HFFc6 (cell line): ENCODE measurements around the gene PLA2G6. TPM values are rescaled to one million over a fixed set of nuclear protein-coding genes. Genes with fewer than 3 reads are reported as not detected.
A peak's percentile ranks its signal among the peaks of the same experiment; 100 is the strongest.

Experiments used
- DNase-seq: peaks from one replicate; pipeline ENCODE4 v3.0.0-alpha.2; 2018
- H3K27ac Mint-ChIP-seq: 2 replicates; pipeline ENCODE4 v1.8.0; 2020; ENCODE audit warnings: mild to moderate bottlenecking, mixed read lengths
- H3K27me3 Mint-ChIP-seq: 2 replicates; pipeline ENCODE4 v1.8.0; 2021; ENCODE audit warnings: mild to moderate bottlenecking, moderate library complexity, mixed read lengths; ENCODE audit not compliant: insufficient read depth
- H3K36me3 Mint-ChIP-seq: 2 replicates; pipeline ENCODE4 v1.8.0; 2021; ENCODE audit warnings: low read depth, mixed read lengths
- H3K4me1 Mint-ChIP-seq: 2 replicates; pipeline ENCODE4 v1.8.0; 2020; ENCODE audit warnings: low read depth, mixed read lengths
- H3K4me3 Mint-ChIP-seq: 2 replicates; pipeline ENCODE4 v1.8.0; 2020; ENCODE audit warnings: mild to moderate bottlenecking, moderate library complexity, mixed read lengths
- H3K9me3 Mint-ChIP-seq: 2 replicates; pipeline ENCODE4 v1.8.0; 2020; ENCODE audit warnings: mild to moderate bottlenecking, mixed read lengths
- total RNA-seq, 6 experiments: library from RNA; stranded (reverse); fragmentation: NEBNext Ultra II Directional; extraction: Animal tissue kit (Norgen Biotek cat#: 25700); gene quantifications; 2 replicates in 1 of 6; 3 replicates in 5 of 6; pipeline ENCODE4 v1.2.3, GENCODE V29; 2021
- TF ChIP-seq, protein P1 (sequence below): fragments of 200-600 bp; sonication (generic); IDR thresholded peaks from 2 replicates; pipeline ENCODE4 v1.5.0; 2021; ENCODE audit warnings: antibody characterized with exemption, mild to moderate bottlenecking

The PLA2G6 gene
- total RNA-seq, 6 experiments from 2014 or later, result 4.1 to 6.6 (median 5.3) TPM

DNA sequence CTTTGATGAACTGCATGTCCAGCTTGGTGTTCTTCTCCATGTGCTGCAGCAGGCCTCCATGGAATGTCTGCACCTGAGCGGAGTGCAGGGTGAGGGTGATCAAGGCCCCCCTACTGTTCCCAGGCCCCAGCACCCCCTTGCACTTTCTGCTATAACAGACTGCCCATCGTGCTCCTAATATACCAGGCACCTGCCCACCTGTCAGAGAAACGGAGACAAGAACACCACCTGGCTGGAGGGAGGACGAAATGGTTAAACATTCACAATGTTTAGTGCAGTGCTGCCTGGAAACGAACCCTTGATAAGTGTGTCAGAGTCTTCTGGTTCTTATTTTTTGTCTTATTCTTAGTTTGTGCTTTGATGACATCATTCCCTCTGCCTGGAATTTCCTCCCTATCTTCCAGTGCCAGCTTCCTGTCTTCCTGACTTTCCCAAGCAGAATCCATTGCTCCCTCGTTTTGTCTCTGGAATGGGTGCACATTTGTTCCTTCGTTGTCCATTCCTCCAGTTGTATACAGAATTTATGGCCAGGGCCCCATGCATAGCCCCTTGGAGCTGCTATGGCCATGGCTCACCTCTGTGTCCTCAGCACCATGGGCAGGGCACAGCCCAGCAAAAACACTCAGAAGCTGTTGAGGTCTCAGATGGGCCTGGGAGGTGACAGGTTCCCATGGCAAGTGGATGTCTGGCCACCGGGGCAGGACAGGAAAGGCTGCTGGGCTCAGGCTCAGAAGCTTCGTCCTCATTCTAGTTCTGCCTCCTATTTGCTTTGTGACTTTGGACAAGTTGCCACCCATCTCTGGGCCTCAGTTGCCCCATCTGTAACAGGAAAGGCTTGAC lies 83.0 kb downstream of the PLA2G6 start:
- peak overlapping the region; percentile 52 for H3K27ac Mint-ChIP-seq
- no peaks in the 10 kb centered on the region for H3K36me3 Mint-ChIP-seq

DNA sequence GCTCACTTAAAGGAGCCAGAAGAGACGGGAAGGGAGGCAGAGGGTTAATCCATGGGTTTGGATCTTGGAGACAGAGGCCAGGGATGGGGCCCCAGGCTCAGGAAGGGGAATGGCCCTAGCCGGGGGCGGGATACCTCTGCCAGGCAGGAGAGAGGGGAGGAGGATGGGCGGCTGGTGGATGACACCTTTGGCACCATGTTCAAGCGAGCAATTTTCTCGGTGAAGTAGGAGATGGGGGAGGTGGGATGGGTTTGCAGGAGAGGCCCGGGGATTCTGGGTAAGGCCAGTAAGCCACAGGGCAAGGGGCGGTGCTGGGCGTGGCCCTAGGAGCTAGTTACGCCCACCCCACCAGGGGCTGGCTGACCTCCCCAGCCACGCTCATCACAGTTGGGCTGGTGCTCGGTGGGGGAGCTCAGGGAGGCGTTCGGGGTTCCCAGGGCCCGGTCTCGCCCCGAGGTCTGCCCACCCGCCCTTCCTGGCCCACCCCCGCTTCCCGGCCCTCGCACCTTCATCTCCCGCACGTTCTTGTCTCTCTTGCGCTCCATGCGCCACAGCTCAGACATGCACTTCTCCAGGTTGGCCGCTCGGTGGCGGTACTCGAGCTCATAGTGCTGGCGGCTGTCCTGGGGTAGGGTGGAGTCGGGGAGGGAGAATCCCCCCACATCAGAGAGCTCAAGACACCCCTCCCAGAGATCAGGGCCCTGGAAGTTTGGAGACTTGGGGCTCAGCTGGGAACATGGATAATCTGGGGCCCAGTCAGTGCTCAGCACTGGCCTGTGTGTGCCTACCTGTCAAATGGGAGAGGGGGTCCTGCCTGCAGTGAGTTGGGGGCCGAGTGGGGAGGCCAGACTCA lies 83.8 kb downstream of the PLA2G6 start:
- TF ChIP-seq, protein P1, sequence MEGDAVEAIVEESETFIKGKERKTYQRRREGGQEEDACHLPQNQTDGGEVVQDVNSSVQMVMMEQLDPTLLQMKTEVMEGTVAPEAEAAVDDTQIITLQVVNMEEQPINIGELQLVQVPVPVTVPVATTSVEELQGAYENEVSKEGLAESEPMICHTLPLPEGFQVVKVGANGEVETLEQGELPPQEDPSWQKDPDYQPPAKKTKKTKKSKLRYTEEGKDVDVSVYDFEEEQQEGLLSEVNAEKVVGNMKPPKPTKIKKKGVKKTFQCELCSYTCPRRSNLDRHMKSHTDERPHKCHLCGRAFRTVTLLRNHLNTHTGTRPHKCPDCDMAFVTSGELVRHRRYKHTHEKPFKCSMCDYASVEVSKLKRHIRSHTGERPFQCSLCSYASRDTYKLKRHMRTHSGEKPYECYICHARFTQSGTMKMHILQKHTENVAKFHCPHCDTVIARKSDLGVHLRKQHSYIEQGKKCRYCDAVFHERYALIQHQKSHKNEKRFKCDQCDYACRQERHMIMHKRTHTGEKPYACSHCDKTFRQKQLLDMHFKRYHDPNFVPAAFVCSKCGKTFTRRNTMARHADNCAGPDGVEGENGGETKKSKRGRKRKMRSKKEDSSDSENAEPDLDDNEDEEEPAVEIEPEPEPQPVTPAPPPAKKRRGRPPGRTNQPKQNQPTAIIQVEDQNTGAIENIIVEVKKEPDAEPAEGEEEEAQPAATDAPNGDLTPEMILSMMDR, result peak; percentile 70

More for the DNA sequence above, 83.0 kb downstream of the PLA2G6 start:
- H3K27me3 Mint-ChIP-seq, result peaks cover 9% of the 10 kb centered on the region
- peak; percentile 6 for DNase-seq
- TF ChIP-seq, protein P1, result no peak
- no peak overlapping the region for H3K4me3 Mint-ChIP-seq
- H3K9me3 Mint-ChIP-seq, result no peaks in the 10 kb centered on the region
- peaks cover 9% of the 10 kb centered on the region for H3K4me1 Mint-ChIP-seq

DNA sequence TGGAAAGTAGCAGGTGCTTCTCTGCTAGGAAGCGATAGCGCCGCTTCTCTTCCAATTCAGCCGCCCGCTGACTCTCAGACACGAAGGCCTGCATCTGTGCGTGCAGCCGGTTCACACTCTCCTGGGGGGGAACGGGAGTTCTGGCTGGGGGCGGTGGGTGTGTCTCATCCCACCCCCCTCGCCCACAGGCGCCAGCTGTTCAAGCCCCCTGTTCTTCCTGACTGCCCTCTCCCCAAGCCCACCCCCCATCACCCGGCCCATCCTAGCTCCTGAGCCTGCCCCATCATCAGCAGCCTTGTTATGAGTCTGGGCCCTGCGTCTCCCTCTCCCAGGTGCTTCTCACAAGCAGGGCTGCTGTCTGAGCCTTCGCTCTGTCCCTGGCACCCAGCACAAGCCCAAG lies 84.6 kb downstream of the PLA2G6 start:
- H3K27ac Mint-ChIP-seq, result no peak overlapping the region
- no peak overlapping the region for H3K4me3 Mint-ChIP-seq
- no peaks in the 10 kb centered on the region for H3K9me3 Mint-ChIP-seq
- no peaks in the 10 kb centered on the region for H3K36me3 Mint-ChIP-seq
- peaks cover 11% of the 10 kb centered on the region for H3K27me3 Mint-ChIP-seq
- DNase-seq, result no peak
- TF ChIP-seq, protein P1, result no peak
- peaks cover 9% of the 10 kb centered on the region for H3K4me1 Mint-ChIP-seq

More for the DNA sequence above, 83.8 kb downstream of the PLA2G6 start:
- no peaks in the 10 kb centered on the region for H3K36me3 Mint-ChIP-seq
- H3K9me3 Mint-ChIP-seq, result no peaks in the 10 kb centered on the region
- peak overlapping the region; percentile 52; the same call in 1 of the 2 replicates for H3K27ac Mint-ChIP-seq
- no peak overlapping the region for H3K4me3 Mint-ChIP-seq
- H3K27me3 Mint-ChIP-seq, result peaks cover 11% of the 10 kb centered on the region
- DNase-seq, result no peak
- peaks cover 9% of the 10 kb centered on the region for H3K4me1 Mint-ChIP-seq

DNA sequence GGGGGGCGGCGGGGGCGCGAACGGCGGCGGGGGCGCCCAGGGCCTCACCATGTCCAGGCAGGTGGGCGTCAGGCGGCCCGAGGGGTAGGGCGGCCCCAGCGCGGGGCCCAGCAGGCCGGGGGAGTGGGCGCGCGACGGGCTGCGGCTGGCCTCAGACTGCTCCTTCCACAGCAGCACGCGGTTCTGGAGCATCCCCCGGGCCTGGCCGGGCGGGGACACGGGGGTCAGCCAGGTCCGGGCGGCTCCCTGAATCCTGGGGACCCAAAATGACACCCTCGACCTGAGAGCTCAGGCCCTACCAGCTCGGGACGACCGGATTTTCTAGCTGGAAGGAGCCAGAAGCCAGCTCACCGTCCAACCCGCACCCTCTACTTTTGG lies 92.2 kb downstream of the PLA2G6 start:
- Mint-ChIP-seq H3K4me1 (no peaks in the 10 kb centered on the region), H3K27ac (no peak overlapping the region), H3K36me3 (no peaks in the 10 kb centered on the region), H3K4me3 (no peak overlapping the region), H3K9me3 (no peaks in the 10 kb centered on the region), H3K27me3 (peaks cover 27% of the 10 kb centered on the region)
- no peak for DNase-seq
- TF ChIP-seq, protein P1, result no peak

DNA sequence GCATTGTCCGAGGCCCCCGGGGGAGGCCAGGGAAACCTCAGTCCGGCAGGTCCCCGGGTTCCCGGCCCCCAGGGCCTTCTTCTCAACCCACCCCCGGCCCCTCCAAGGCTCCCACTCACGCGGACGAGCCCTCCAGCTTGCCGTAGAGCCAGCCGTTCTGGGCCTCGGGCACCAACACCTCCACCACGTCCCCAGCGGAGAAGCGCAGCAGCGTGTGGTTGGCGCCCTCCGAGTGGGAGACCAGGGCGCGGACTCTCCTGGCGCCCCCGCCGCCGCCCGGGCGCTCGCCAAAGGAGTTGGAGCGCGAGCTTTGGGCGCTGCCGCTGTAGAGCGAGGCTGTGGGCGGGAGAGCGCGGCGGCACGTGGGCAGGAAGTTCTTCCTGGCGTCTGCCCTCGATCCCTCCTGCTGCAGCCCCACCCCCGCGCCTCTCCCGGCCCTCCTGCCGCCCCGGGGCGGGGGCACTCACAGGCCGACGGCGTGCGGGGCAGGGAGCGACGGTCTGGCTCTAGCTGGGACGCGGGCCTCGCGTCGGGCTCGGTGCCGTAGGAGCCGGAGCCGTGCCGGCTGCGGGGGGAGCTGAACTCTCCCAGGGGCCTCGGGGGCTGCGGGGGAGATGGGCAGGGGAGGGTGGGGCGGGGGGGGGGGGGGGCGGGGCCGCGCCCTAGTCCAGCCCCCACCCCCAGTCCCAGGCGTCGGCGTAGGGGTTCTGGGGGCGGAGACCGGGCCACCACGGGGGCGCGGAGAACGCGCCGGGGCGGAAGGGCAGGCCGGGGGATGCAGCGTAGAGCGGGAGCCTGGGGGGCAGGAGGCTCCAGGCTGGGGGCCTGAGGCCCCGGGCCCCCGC lies 92.8 kb downstream of the PLA2G6 start:
- TF ChIP-seq, protein P1, result no peak
- Mint-ChIP-seq H3K4me3 (no peak overlapping the region), H3K36me3 (no peaks in the 10 kb centered on the region), H3K9me3 (no peaks in the 10 kb centered on the region), H3K27ac (no peak overlapping the region), H3K4me1 (no peaks in the 10 kb centered on the region), H3K27me3 (peaks cover 25% of the 10 kb centered on the region)
- DNase-seq, result no peak
